ENCODE measurements around the gene PEX6. TPM values are rescaled to one million over a fixed set of nuclear protein-coding genes. Genes with fewer than 3 reads are reported as not detected.

PEX6 gene
- total and polyA plus RNA-seq, 2 of the 13 experiments (the other 11 are each of a cell fraction or from before 2014, with no cell fraction given) = 5.1 to 6.7 TPM

GRCh38 chr6:42971746-42972327 is 7.1 kb downstream of the PEX6 start:
- 87% methylated on average over 3 of the region's 3 CpGs for WGBS (ENCODE audit: low lambda C conversion rate)
- H3K4me3 ChIP-seq (replicated peaks in 1 of 3; ENCODE audit: insufficient read depth in 1 of 3, low read depth in 2 of 3, low read length in 3 of 3) = no peak overlapping the region
- intact Hi-C loops (cut with micrococcal nuclease; ENCODE audit: unreplicated experiment) = loop anchor here (2.0 kb wide), 1 partner anchor 43 kb away; the partner anchor contains the start of gene CNPY3
- H4K20me1 ChIP-seq (ENCODE audit: insufficient read depth, low read length) = no peaks in the 10 kb centered on the region
- H2AFZ ChIP-seq (ENCODE audit: low read length) = no peak overlapping the region
- H3K36me3 ChIP-seq (replicated peaks in 1 of 2; ENCODE audit: control insufficient read depth in 1 of 2, insufficient read depth in 2 of 2, low read length in 2 of 2) = no peaks in the 10 kb centered on the region
- DNase-seq (ENCODE audit: low spot score) (no peak), FAIRE-seq (no peak), ATAC-seq (no peak)
- no TSS peak for BruUV-seq (replicated peaks)
- peaks cover 39% of the 10 kb centered on the region for H3K4me1 ChIP-seq (ENCODE audit: insufficient read depth, low read length)
- no peaks in the 10 kb centered on the region for H3K9me3 ChIP-seq (ENCODE audit: low read length)
- ChIA-PET POLR2A (interaction anchor here (0.7 to 3.4 kb wide), 6 partner anchors 12 to 225 kb away, joined by 4 to 33 read pairs (median 8); partner anchors contain the start of genes CNPY3, CUL7 and PPP2R5D), CTCF (ENCODE audit: low intra/inter-chr PET ratio, low total read pairs) (no interaction called here)
- H3K9ac ChIP-seq (ENCODE audit: insufficient read depth, low read depth, low read length) = no peak overlapping the region
- peak overlapping the region; percentile 30 for H3K27ac ChIP-seq (ENCODE audit: extremely low read length, insufficient read depth, low read length)
- H3K27me3 ChIP-seq (ENCODE audit: control insufficient read depth in 1 of 2, insufficient read depth in 2 of 2, low read length in 2 of 2) = no peaks in the 10 kb centered on the region
- H3K4me2 ChIP-seq (ENCODE audit: low read depth, low read length) = no peak overlapping the region
- H3K79me2 ChIP-seq (ENCODE audit: insufficient read depth, low read length) = no peaks in the 10 kb centered on the region
- TF ChIP-seq ZNF558 (CRISPR knock-in tag; IDR thresholded peaks at IDR 0.05; ENCODE audit: borderline replicate concordance) (no peak), UBTF (CRISPR knock-in tag; IDR thresholded peaks at IDR 0.05) (0 out of 2 replicates have a peak, but pooled peaks have one; percentile 41)
- in situ Hi-C loops (cut with HindIII; ENCODE audit: extremely low pct_ligation_motif_present, low pct_unique_long_range_greater_than_20kb) = no loop called here

DNA sequence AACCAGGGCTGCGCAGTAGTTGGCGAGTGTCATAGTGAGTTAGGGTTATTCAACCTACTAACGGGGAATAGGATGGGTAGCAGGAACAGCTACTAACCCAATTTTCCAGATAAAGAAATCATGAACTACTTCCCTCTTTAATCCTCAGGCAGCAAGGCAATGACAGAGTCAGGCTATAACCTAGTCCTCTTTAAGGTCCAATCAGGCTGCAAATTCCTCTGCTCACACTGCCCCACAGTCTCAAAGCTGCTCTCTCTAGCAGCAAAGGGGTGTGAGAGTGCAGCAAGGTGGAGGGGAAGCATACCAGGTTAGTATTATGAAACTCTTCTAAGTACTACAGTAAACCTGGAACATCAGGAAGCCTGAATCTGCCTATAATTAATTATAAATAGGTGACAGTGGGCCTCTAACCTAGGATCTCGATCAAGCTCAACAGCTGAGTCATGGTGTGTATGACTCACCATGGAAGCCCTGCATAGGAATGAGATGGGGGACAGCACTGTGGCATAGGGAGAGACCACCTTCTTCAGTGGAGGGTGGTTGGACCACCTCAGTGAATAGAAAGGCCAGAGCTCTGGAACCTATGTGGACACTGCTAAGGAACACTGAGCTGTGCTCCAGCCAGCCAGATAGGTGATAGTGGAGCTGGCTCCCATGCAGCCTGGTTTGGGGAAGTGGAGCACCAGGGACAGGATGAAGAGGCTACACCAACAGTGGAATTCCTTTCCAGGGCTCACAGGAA is 7.9 kb downstream of the PEX6 start:
- intact Hi-C loops (cut with micrococcal nuclease; ENCODE audit: unreplicated experiment) (loop anchor here (2.0 kb wide), 1 partner anchor 42 kb away; the partner anchor contains the start of gene CNPY3), in situ Hi-C loops (cut with HindIII; ENCODE audit: extremely low pct_ligation_motif_present, low pct_unique_long_range_greater_than_20kb) (no loop called here)
- peak overlapping the region; percentile 30 for H3K27ac ChIP-seq (ENCODE audit: extremely low read length, insufficient read depth, low read length)
- ChIA-PET CTCF (ENCODE audit: low intra/inter-chr PET ratio, low total read pairs) (no interaction called here), POLR2A (interaction anchor here (0.6 to 3.4 kb wide), 10 partner anchors 8 to 89 kb away, joined by 3 to 38 read pairs (median 8); partner anchors contain the start of genes CNPY3, CUL7, KLHDC3 and MEA1)
- H3K36me3 ChIP-seq (replicated peaks in 1 of 2; ENCODE audit: control insufficient read depth in 1 of 2, insufficient read depth in 2 of 2, low read length in 2 of 2) = no peaks in the 10 kb centered on the region
- H3K79me2 ChIP-seq (ENCODE audit: insufficient read depth, low read length) = no peaks in the 10 kb centered on the region
- H4K20me1 ChIP-seq (ENCODE audit: insufficient read depth, low read length) = no peaks in the 10 kb centered on the region
- H3K9me3 ChIP-seq (ENCODE audit: low read length) = no peaks in the 10 kb centered on the region
- H3K4me3 ChIP-seq (replicated peaks in 1 of 3; ENCODE audit: insufficient read depth in 1 of 3, low read depth in 2 of 3, low read length in 3 of 3) = no peak overlapping the region
- H3K27me3 ChIP-seq (ENCODE audit: control insufficient read depth in 1 of 2, insufficient read depth in 2 of 2, low read length in 2 of 2) = no peaks in the 10 kb centered on the region
- no TSS peak for BruUV-seq (replicated peaks)
- H2AFZ ChIP-seq (ENCODE audit: low read length) = no peak overlapping the region
- no peak overlapping the region for H3K4me2 ChIP-seq (ENCODE audit: low read depth, low read length)
- peak; percentile 32 for DNase-seq (ENCODE audit: low spot score)
- WGBS (ENCODE audit: low lambda C conversion rate) = 70% methylated on average over 4 of the region's 4 CpGs
- FAIRE-seq = no peak
- ATAC-seq = peak; percentile 39
- peaks cover 39% of the 10 kb centered on the region for H3K4me1 ChIP-seq (ENCODE audit: insufficient read depth, low read length)
- no peak overlapping the region for H3K9ac ChIP-seq (ENCODE audit: insufficient read depth, low read depth, low read length)
- TF ChIP-seq ZNF766 (CRISPR knock-in tag; IDR thresholded peaks at IDR 0.05; ENCODE audit: borderline replicate concordance) (no peak), ZBTB7A (CRISPR knock-in tag; IDR thresholded peaks at IDR 0.05) (no peak), CCDC6 (CRISPR knock-in tag; IDR thresholded peaks at IDR 0.05) (0 out of 2 replicates have a peak, but pooled peaks have one; percentile 25), ZNF430 (CRISPR knock-in tag; IDR thresholded peaks at IDR 0.05) (no peak), NFE2L2 (IDR thresholded peaks at IDR 0.05; ENCODE audit: low read length) (peak; percentile 78), FOSL2 (CRISPR knock-in tag; IDR thresholded peaks at IDR 0.05) (peak; percentile 92), ZNF484 (CRISPR knock-in tag; IDR thresholded peaks at IDR 0.05; ENCODE audit: borderline replicate concordance, low read depth) (no peak), SKI (IDR thresholded peaks at IDR 0.05; ENCODE audit: partially characterized antibody) (no peak), SALL2 (CRISPR knock-in tag; IDR thresholded peaks at IDR 0.05) (no peak)
- TF ChIP-seq, protein P1, sequence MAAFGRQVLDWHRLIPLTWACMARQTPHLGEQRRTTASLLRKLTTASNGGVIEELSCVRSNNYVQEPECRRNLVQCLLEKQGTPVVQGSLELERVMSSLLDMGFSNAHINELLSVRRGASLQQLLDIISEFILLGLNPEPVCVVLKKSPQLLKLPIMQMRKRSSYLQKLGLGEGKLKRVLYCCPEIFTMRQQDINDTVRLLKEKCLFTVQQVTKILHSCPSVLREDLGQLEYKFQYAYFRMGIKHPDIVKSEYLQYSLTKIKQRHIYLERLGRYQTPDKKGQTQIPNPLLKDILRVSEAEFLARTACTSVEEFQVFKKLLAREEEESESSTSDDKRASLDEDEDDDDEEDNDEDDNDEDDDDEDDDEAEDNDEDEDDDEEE (CRISPR knock-in tag; IDR thresholded peaks at IDR 0.05) = 0 out of 2 replicates have a peak, but pooled peaks have one; percentile 36

All from HepG2 (cell line).